ENCODE measurements around the gene SNX33. TPM values are rescaled to one million over a fixed set of nuclear protein-coding genes. Genes with fewer than 3 reads are reported as not detected.

Gene SNX33
- total and polyA plus RNA-seq, 2 of the 13 experiments (the other 11 are each of a cell fraction or from before 2014, with no cell fraction given), result 11.0 to 11.6 TPM

- TF ChIP-seq PRDM10 (CRISPR knock-in tag; IDR thresholded peaks at IDR 0.05; ENCODE audit: low read depth) (peak; percentile 67; the same call in 1 of the 2 replicates), THAP9 (CRISPR knock-in tag; IDR thresholded peaks at IDR 0.05; ENCODE audit: borderline replicate concordance) (no peak), RORA (CRISPR knock-in tag; IDR thresholded peaks at IDR 0.05) (no peak), JUND (CRISPR knock-in tag; IDR thresholded peaks at IDR 0.05) (peak; percentile 98), ZZZ3 (CRISPR knock-in tag; IDR thresholded peaks at IDR 0.05; ENCODE audit: borderline replicate concordance) (peak; percentile 62; the same call in 1 of the 2 replicates), TBX2 (CRISPR knock-in tag; IDR thresholded peaks at IDR 0.05; ENCODE audit: borderline replicate concordance) (peak; percentile 65; the same call in 1 of the 2 replicates), XBP1 (CRISPR knock-in tag; IDR thresholded peaks at IDR 0.05) (no peak; the same call in 1 of the 2 replicates), ZNF567 (CRISPR knock-in tag; IDR thresholded peaks at IDR 0.05; ENCODE audit: borderline replicate concordance) (peak; percentile 50; the same call in 1 of the 2 replicates), ZBTB7A (CRISPR knock-in tag; IDR thresholded peaks at IDR 0.05) (peak; percentile 79; the same call in 1 of the 2 replicates), ZFY (CRISPR knock-in tag; IDR thresholded peaks at IDR 0.05) (peak; percentile 68), ZNF75D (CRISPR knock-in tag; IDR thresholded peaks at IDR 0.05; ENCODE audit: borderline replicate concordance) (no peak), KDM5A (IDR thresholded peaks at IDR 0.05; ENCODE audit: borderline replicate concordance, low read length) (no peak), SOX13 (IDR thresholded peaks at IDR 0.05) (no peak), SOX13 (CRISPR knock-in tag; conservative IDR thresholded peaks at IDR 0.05 in 1 of 2, IDR thresholded peaks at IDR 0.05 in 1 of 2) (peak in 1 of 2 experiments; percentile 30; a peak in 1 of 4 replicates), IRF1 (CRISPR knock-in tag; IDR thresholded peaks at IDR 0.05; ENCODE audit: low read depth) (no peak), KDM2A (CRISPR knock-in tag; IDR thresholded peaks at IDR 0.05; ENCODE audit: borderline replicate concordance, low read depth) (peak; percentile 65; the same call in 1 of the 2 replicates), HMGXB4 (CRISPR knock-in tag; IDR thresholded peaks at IDR 0.05; ENCODE audit: borderline replicate concordance in 1 of 2, low read depth in 1 of 2) (peak; percentile 25 to 64; a peak in 1 of 4 replicates)
Measured at GRCh38 chr15:75650908-75651809, 3.4 kb downstream of the SNX33 start (continued).
